Stimulated activated CD4-positive, alpha-beta T cell treated with anti-CD3 and anti-CD28 coated beads, Interleukin-15, amount 100 ng/mL, for 24 hours (primary cell): ENCODE data around the gene DDX17.
A peak's percentile ranks its signal among the peaks of the same experiment; 100 is the strongest.

Source experiments
- DNase-seq: peaks from one replicate; pipeline ENCODE4 v3.0.0-alpha.2; 2020

The DDX17 gene

DNA sequence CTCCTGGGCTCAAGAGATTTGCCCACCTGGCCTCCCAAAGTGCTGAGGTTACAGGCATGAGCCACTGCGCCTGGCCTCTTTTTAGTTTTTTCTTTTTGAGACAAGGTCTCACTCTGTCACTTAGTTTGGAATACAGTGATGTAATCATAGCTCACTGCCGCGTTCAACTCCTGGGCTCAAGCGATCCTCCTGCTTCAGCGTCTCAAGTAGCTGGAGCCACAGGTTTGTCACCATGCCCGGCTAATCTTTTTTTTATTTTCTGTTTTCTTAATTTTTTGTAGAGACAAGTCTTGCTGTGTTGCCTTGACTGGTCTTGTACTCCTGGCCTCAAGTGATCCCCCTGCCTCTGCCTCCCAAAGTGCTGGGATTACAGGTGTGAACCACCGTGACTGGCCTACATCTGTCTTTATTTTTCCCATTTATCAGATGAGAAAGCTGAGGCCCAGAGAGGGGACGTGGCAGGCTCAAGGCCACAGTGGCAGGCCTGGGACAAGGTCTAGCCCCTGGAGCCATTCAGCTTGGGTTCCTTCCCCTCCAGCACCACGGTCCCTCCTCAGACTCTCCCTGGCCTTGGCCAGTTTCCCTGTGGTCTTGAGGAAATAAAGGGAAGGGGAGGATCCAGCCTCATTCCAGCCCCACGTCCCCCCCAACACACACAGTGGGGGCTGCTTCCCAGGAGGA is 41.0 kb downstream of the DDX17 start:
- no peak for DNase-seq

DNA sequence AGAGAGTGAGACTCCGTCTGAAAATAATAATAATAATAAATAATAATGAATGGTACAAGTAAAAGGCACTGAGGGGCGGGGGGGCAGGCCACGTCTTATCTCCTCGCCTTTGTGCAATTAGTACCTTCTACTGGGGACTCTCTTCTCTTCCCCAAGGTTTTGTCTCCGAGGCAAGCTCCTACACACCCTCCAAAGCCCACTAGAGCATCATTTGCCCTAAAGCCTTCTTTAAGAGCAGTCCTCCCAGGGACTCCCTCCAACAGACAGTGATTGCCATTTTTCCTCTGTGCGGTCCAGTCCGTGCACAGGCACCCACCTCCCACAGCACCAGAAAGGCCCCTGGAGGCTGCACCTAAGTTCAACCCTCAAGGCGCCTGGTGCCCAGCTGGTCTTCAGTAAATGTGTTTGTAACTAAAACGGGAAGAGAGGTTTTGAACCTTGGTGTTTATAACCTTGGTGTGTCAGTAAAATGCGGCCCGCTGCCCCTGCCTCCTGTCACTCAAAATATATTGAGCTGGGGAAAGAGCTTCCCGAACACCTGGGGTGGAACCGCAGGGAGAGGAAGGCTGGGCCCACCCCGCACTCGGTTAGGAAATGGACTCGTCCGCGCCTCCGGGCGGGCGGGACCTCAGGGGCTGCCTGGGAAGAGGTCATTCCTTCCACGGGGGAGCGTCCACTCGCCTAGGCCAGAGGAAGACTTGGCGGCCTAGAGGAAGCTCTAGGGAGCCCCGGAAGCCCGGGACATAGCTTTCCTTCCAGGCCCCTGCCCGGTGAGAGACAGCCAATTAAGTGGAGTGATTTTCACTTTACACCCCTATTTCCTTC is 42.9 kb downstream of the DDX17 start:
- no peak for DNase-seq

DNA sequence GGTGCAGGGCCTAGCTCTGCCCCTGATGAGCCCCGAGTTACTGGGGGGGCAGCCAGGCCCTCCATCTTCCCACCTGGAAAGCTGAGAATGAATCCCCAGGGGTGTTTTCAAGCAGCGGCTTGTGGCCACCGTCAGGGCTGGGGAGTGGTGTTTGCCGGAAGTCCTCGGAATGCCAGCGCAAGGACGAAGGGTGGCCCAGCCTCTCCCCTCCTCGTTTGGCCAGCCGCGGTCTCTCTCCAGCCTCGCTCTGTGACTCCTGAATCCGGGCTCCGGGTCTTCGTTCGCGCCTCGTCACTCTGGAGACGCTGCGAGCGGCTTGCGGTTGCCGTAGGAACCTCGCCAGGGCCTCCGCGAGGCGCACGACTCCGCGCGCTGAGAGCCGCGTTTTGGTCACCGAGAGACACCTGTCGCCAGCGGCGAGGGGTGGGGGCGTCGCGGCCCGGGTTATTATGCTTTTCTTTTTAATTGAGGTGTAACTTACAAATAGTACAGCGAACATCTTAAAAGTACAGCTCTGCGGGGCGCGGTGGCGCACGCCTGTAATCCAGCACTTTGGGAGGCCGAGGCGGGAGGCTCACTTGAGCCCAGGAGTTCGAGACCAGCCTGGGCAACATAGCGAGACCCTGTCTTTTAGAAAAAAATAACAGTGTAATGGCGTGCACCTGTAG is 44.6 kb downstream of the DDX17 start:
- DNase-seq, result peak; percentile 80

DNA sequence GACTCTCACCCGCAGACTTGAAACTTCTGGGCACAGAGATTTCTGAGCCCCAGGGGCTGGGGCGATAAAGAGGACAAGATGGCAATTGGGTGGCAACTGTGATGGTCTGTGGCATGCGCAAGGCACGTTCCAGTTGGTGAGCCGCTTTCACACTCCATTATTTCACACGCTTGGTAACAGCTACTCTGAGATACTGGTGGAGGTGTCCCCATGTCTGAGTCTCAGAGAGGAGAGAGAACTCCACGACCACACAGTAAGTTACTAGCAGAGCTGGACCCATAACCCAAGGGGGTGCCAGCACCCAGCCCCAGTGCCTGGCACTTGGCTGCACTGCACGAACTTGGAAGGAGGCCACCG is 45.1 kb downstream of the DDX17 start:
- no peak for DNase-seq

DNA sequence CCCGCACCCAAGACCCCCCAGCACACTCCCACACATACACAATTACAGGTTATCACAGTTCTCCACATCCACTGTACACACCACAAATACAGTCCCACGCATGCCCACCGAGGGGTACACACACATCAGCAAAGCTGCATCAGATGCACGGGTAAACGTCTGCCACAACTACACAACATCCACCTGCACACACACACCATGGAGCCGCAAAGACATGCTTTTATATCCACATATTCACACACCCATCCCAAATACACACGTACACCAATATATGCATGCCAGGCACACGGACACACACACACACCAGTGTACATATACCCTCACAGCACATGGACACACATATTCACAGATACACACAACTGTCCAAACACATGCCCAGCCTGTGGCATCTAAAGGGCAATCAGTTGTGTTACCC is 45.7 kb downstream of the DDX17 start:
- no peak for DNase-seq

DNA sequence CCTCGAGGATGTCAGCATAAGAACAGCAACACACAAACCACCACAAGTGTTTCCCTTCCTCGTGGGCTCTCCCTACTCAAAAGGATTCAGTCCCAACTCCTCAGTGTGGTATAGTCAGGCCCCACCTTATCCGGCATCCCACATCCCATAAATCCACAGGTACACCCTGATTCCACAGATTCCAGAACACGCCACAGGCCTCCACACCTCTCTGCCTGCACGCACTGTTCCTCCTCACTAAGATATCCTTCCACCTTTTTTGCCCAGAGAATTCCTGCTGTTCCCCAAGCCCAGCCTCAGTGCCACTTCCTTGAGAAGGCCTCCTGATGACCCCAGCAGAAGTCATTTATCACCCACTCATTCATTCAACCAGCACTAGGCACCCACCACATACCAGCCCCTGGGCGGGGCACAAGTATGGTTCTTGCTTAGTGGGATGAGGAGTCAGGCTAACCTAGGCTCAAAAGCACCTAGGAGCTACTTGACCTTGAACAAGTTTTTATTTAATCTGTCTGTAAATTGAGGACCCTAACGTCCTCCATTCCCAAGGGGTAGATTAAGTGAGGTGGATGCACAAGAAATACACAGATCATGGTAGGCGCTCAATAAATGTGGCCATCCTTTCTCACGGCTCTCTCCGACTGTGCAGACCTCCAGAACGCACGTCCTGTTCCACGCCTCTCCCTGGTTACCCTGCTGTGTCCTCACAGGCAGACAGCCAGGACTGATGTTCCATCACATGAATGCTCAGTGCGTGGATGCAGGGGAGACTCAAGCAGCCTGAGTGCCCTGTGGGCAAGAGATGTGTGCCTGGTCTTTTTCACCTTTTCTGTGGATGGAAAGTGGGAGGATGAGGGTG is 49.0 kb downstream of the DDX17 start:
- DNase-seq, result no peak

DNA sequence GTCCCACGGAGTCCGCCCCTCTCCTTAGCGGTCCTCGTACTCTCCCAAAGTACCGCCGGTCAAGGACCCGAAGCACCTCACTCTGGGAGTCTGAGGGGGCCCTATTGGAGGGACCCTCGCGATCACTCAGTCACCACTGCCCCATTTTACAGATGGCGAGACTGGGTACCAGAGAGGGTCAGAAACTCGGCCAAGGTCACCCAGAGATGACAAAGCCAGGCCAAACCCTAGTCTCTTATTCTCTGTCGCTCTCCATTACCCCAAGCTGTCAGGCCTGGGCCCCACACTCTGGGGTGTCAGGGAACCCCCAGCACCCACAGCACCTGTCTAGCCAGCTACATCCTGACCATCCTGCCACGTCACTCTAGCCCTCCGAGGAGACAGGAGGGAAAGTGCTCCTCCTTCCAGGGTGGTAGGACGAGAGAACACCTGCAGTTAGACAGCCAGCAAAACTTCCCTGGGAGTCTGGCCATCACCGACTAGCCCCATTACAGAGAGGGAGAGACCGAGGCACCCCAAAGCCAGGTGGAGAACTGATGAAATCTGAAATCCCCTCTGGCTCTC is 49.8 kb downstream of the DDX17 start:
- DNase-seq, result no peak

DNA sequence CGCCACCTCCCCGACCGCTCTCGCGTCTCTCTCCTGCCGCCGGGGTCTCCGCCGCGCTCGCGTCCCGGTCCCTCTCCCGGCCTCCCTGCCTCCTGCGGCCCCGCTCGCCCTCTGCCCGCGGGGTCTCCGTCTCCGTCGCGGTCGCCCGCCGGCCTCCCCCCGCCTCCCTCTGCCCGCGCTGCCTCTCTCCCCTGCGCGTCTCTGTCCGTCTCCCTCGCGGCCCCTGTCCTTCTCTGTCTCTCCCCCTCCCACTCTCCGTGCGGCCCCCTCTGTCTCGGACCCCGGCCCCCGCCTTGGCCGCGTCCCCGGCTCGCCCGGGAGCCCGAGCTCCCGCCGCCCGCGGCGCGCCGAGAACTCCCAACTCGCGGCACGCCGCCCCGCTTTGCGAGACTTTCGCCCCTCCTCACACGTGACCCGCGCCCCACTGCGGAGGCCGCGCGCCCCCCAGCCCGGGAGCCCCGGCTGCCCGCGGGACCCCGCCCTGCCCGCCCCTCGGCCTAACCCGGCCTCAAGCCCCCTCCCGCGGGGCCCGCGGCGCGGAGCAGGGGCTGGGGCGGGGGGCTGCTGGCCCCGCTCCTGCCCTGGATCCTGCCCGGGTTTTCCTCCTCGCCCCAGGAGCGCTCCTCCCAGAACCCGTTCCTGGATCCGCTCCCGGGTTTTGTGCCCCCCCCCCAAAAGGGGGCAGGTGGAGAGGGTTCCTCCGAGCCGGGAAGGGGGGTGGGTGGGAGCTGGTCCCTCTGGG is 50.4 kb downstream of the DDX17 start:
- DNase-seq, result peak; percentile 30

DNA sequence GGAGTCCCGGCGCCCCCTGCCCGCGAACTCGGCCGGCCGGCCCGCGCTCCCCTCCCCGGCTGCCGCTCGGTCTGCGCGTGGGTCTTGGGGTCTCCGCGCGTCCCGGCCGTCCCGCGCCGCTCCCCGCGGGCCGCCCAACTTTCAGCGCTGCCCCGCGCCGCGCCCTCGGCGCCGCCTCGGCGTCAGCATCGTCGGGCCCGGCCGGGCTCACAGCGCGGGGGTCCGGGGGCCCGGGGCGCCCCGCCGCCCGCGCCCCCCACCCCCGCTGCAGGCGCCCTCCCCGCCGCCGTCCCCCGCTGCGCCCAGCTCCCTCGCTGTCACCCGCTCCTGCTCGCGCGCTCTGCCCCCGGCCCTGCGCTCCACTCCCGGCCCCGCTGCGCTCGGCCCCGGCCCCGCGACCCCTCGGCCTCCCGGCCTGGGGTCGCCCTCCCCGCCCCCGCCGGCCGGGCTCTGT is 51.0 kb downstream of the DDX17 start, which contains the start of gene KCNJ4:
TSS of gene KCNJ4 (minus strand) at position 124 of the 454 bp plus-strand sequence. CDS start 27,067 bp downstream, outside the sequence.
- no peak for DNase-seq

DNA sequence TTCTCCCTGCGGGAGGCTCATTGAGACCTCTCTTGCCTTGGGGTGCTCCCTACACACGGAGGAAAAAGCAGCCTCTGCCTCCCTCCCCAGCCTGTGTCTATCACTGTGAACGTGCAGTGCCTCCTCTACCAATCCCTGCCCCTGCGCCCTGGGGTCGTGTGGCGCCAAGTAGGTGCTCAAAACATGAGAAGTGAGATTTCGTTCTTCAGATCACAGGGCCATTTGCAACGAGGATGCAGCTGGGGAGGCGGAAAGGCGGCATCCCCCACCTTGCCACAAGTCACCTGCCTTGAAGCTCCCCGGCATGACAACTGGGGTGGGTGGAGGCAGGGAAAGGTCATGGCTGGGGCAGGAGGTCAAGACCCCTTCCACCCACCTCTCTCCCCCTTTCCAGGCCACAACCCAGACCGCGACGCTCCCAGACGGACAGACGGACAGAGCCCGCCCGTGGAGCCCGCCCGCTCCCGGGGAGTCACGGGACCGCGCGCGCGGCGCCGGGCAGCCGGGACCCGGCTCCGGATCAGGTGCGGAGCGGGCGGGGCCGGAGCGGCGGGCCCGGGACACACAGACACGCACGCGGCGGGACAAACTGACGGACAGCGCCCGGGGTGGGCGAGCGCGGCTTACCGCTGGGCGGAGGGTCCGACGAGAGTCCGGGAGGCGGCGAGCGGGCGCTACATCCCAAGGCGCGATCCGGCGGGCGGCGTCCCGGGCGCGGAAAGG is 51.6 kb downstream of the DDX17 start:
- peak; percentile 23 for DNase-seq

DNA sequence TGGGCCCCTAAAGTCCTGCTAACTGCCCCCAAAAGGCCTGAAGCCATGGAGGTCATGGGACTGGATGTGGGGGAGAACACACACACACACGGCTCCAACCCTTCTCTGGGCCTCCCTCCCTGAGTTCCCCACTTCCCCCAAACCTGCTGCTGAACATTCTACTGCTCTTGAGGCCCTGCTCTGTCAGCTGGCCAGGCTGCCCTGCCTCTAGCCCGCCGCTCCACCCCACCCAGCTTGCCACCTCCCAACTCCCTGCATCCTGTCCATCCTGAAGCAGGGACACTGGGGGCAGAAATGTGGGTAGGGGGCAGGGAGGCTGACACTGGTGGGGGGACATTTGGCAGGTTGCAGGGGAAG is 52.1 kb downstream of the DDX17 start:
- no peak for DNase-seq

DNA sequence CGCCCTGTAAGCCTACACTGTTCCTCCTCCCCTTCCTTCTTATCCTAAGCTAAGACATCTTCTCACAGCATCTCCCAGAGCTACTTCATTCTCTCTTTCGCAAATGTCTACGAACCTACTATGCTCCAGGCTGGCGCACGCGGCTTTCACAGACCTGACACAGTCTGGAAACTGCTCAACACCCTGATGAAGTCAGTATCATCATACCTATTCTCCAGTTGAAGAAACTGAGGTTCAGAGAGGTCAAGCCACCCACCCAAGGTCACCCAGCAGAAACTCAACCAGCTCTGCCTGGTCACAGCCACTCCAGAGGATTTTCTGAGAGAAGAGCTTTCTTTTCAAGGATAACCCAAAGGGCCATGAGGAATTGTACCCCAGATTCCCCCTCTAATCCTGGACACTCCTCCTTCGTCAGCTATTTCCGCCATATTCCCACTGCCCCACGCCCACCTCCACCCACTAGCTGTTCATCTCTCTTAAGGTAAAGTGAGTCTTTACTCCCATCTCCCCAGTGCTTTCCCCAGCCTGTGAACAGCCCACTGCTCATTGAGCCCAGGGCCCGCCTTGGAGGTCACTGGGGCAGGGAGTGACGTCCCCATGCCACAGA is 52.9 kb downstream of the DDX17 start:
- DNase-seq, result no peak

DNA sequence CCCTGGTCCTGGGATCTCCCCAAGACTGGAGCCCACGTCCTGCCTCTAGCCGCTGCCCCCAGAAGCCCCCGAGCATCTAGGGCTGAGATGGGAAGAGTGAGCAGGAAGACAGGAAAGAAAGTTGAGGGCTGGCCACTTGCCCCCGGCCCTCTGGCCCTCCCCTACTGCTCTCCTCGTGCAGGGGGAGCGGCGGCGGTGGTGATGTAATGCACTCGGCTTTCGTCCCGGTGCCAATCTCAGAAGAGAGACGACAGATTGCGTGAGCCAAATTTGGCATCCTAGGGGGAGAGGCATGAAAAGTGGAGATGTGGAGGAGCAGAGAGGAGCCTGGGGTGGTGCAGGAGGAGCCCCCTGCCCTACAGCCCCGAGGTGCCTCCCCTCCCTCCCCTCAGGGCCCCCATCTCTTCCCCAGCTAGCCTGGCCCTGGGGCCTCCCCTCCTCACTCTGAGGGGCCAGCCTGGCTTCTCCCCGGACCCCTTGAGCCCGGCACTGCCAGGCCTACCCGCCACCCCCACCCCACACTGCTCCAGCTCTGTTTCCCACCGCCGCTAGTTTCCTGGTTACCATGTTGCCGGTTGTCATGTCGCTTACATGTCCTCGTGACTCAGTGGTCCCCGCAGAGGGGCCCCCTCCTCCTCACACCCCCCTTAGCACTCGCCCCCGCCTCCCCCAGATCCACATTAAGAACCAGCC is 53.6 kb downstream of the DDX17 start:
- no peak for DNase-seq

DNA sequence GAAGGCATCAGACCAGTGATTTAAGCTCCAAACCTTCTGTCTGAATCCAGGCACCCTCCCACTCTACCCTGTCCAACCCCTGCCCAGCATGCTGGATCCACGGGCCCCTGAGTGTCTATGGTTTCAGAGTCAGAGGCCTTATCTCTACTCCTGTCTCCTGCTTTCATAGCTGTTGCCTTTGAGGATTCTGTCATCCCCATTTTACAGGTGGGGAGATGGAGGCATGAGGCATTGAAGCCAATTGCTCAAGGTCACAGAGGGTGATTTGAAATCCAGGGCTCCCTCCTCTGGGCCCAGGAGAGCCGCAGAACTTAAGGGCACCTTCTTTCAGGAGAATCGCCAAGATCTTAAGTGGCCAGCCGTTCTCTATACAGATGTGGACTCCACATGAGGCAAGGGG is 54.2 kb downstream of the DDX17 start:
- no peak for DNase-seq

DNA sequence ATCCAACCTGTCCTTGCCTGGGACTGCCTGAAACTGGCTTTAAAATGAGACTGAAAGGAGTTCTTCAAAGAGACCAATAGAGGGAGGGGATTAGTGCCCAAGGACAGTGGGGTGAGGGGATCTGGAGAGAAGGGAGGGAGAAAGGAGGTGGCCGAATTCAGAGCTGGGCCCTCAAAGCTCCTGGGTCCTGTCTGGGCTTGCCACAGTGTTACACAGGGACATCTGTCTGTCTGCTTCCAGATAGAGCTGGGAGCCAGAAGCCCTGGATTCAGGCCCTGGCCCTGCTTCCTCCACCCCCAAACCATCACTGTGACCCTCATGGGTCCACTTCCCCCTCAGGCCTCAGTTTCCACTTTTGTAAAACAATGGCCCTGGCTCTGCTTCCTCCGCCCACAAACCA is 54.7 kb downstream of the DDX17 start:
- DNase-seq, result no peak

DNA sequence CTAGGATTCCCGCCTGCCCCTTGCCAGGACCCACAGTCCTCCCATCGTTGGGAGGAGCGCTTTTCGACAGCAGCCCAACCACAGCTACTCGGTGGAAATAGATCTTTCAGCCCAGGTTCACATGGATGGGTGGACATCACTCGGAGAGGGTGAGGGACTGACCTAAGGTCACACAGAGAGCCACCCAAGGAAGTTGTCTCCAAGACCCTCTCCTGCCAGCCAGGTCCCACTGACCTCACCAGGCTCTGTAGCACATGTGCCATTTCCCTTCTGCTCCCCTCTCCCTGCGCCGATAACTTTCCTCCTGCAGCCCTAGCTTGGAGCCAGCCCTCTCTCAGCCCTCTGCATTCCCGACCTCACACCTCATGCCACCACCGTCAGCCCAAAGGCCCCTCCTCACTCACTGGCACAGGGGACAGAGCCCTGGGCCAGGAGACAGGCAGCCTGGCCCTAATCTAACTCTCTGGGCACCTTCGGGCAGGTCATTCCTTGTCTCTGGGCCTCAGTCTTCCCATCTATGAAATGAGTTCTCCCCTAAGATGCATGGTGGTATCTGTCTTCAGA is 55.8 kb downstream of the DDX17 start:
- DNase-seq, result no peak

DNA sequence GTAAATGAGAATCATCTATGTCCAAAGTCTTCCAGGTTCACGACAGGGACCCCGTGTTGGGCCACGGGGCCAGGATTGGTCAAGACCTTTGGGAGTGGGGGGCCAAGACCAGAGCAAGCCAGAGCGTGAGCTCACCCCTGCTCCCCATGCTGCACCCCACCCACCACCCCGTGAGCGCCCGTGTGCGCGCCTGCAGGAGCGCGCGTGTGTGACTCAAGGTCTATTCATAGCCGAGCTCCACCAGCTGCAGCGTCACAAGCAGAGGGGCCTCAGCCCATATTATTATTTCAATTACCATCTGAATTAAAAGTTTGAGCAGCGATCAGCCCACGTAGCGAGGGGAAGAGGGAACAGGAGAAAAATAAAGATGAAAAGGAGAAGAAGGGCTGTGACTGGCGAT is 56.3 kb downstream of the DDX17 start:
- DNase-seq, result no peak

DNA sequence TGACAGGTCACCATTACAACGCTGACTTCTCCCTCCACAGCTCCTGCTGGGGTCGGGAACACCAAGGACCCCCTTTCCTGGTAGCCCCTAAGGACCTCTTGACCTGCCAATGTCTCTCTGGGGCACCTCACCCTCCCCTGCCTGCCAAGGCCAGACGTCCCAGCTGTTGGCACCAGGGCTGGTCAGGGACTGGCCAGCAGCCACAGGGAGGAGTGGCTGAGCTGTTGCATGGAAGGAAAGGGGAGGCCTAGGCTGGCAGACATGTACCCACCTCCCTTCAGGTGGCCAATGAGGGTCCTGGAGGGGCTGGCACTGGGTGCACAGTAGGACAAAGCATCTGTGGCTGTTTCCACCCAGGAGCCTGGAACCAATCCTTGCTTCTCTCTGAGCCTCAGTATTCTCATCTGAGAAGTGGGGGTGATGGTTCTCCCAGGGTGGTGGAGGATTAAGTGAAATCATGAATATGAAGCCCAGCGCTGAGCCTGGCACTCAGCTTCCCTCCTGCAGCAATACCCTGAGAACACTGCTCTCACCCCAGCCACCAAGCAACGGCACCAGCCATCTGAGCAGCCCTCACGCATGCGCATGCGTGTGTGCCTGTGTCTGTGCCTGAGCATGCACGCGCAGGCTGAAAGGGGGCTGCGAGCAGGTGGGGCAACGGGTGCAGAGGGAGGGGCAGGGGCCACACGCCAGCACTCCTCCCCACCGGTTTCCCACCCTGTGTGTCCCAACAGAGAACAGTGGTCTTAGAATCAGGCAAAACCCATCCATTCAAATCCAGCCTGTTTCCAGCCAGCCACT is 57.0 kb downstream of the DDX17 start:
- no peak for DNase-seq
